Activated naive CD4-positive, alpha-beta T cell treated with anti-CD3 and anti-CD28 coated beads, Interleukin-2, amount 50 U/mL, for 16 hours (primary cell): ENCODE results near the gene TRNT1.
A peak's percentile ranks its signal among the peaks of the same experiment; 100 is the strongest.

Experiments
- DNase-seq: peaks from one replicate; pipeline ENCODE4 v3.0.0-alpha.2; 2020

The TRNT1 gene

GRCh38 chr3:3179407-3180094, 52.8 kb downstream of the TRNT1 start, which contains the start of gene CRBN:
Gene CRBN, minus strand, starts transcription at chr3:3179691. Its CDS starts 4 bp downstream, at chr3:3179687.
- peak; percentile 89 for DNase-seq

GRCh38 chr3:3180456-3180855, 53.7 kb downstream of the TRNT1 start:
- no peak for DNase-seq

GRCh38 chr3:3184876-3185275, 58.1 kb downstream of the TRNT1 start:
- no peak for DNase-seq

GRCh38 chr3:3189102-3189727, 62.5 kb downstream of the TRNT1 start:
- no peak for DNase-seq

- no peak for DNase-seq
Observed at GRCh38 chr3:3189961-3190360, 63.2 kb downstream of the TRNT1 start.

- DNase-seq = no peak
Observed at GRCh38 chr3:3191675-3192285, 65.0 kb downstream of the TRNT1 start.

GRCh38 chr3:3192286-3192675, 65.5 kb downstream of the TRNT1 start:
- DNase-seq = no peak

GRCh38 chr3:3194861-3195260, 68.1 kb downstream of the TRNT1 start:
- DNase-seq = no peak

- no peak for DNase-seq
Observed at GRCh38 chr3:3196148-3196861, 69.6 kb downstream of the TRNT1 start.
